Measurements from ENCODE around the gene HACE1.
A peak's percentile ranks its signal among the peaks of the same experiment; 100 is the strongest.

HACE1 gene

GRCh38 chr6:104682722-104683643 is 176.7 kb downstream of the HACE1 start:
- Histone ChIP-seq H3K9me3 (ENCODE audit: control insufficient read depth, insufficient read depth, low read depth, low read length) (no peaks in the 10 kb centered on the region), H3K4me1 (ENCODE audit: control insufficient read depth, insufficient read depth, low read length) (peaks cover 5% of the 10 kb centered on the region; the same call in 1 of the 2 replicates), H3K4me3 (ENCODE audit: low read depth, low read length) (no peak overlapping the region), H3K36me3 (ENCODE audit: control insufficient read depth in 2 of 2, insufficient read depth in 1 of 2, low read length in 2 of 2) (no peaks in the 10 kb centered on the region), H3K27ac (ENCODE audit: extremely low read depth, low read depth, low read length) (no peak overlapping the region)
- ChIA-PET POLR2A (no interaction called here), CTCF (interaction anchor here (0.6 to 6.6 kb wide), 29 partner anchors 8 to 605 kb away, joined by 3 to 55 read pairs (median 4); no protein-coding TSS in a partner anchor)
- TF ChIP-seq ZNF654 (tag by site-specific recombination; IDR thresholded peaks at IDR 0.05; ENCODE audit: low read depth) = peak; percentile 86
- TF ChIP-seq ZNF585B (tag by site-specific recombination; IDR thresholded peaks at IDR 0.05) = no peak
- peak; percentile 63; the same call in 1 of the 2 replicates for TF ChIP-seq PRDM10 (tag by site-specific recombination; IDR thresholded peaks at IDR 0.05)
- no peak for TF ChIP-seq ZNF121 (tag by site-specific recombination; IDR thresholded peaks at IDR 0.05)
- TF ChIP-seq ZNF23 (tag by site-specific recombination; IDR thresholded peaks at IDR 0.05; ENCODE audit: borderline replicate concordance) = no peak
- TF ChIP-seq ZNF202 (tag by site-specific recombination; IDR thresholded peaks at IDR 0.05; ENCODE audit: borderline replicate concordance) = no peak
- TF ChIP-seq GLI4 (tag by site-specific recombination; IDR thresholded peaks at IDR 0.05) = no peak
- no peak for TF ChIP-seq ZNF311 (tag by site-specific recombination; IDR thresholded peaks at IDR 0.05; ENCODE audit: borderline replicate concordance)
- peak; percentile 84 for TF ChIP-seq ZBTB11 (tag by site-specific recombination; conservative IDR thresholded peaks at IDR 0.05; ENCODE audit: low read depth)

GRCh38 chr6:104680539-104680938 is 179.2 kb downstream of the HACE1 start:
- H3K4me1 ChIP-seq (ENCODE audit: control insufficient read depth, insufficient read depth, low read length) = no peaks in the 10 kb centered on the region
- no peak overlapping the region for H3K4me3 ChIP-seq (ENCODE audit: low read depth, low read length)
- H3K27ac ChIP-seq (ENCODE audit: extremely low read depth, low read depth, low read length) = no peak overlapping the region
- H3K36me3 ChIP-seq (ENCODE audit: control insufficient read depth in 2 of 2, insufficient read depth in 1 of 2, low read length in 2 of 2) = no peaks in the 10 kb centered on the region
- no peaks in the 10 kb centered on the region for H3K9me3 ChIP-seq (ENCODE audit: control insufficient read depth, insufficient read depth, low read depth, low read length)
- CTCF ChIA-PET = interaction anchor here (0.7 to 6.6 kb wide), 2 partner anchors 29 to 88 kb away, joined by 3 to 55 read pairs; no protein-coding TSS in a partner anchor
- POLR2A ChIA-PET = no interaction called here
- TF ChIP-seq TCF7L2 (IDR thresholded peaks at IDR 0.05; ENCODE audit: borderline replicate concordance, low read depth, low read length) (no peak), ZNF148 (tag by site-specific recombination; IDR thresholded peaks at IDR 0.05; ENCODE audit: borderline replicate concordance) (no peak), ZNF624 (tag by site-specific recombination; IDR thresholded peaks at IDR 0.05) (no peak), SP7 (tag by site-specific recombination; IDR thresholded peaks at IDR 0.05) (no peak), ZNF140 (tag by site-specific recombination; IDR thresholded peaks at IDR 0.05) (no peak), ZNF214 (tag by site-specific recombination; IDR thresholded peaks at IDR 0.05; ENCODE audit: borderline replicate concordance) (no peak), FEZF1 (tag by site-specific recombination; IDR thresholded peaks at IDR 0.05) (no peak), ZNF146 (tag by site-specific recombination; IDR thresholded peaks at IDR 0.05) (no peak), ZNF530 (tag by site-specific recombination; IDR thresholded peaks at IDR 0.05; ENCODE audit: low read depth) (no peak), ZBTB11 (tag by site-specific recombination; conservative IDR thresholded peaks at IDR 0.05; ENCODE audit: low read depth) (no peak)
